GM12891 (cell line): ENCODE results near the gene AHNAK2.

Experiments used
- PAX5 ChIP-seq: IDR thresholded peaks from 2 replicates; pipeline ENCODE4 v1.6.1; 2011; ENCODE audit warnings: low read length, moderate library complexity, mild to moderate bottlenecking; ENCODE audit not compliant: insufficient read depth, severe bottlenecking
- POLR2A ChIP-seq: IDR thresholded peaks from 2 replicates; pipeline ENCODE4 v1.6.1; 2011; ENCODE audit warnings: low read depth, low read length, control low read depth
- POLR2AphosphoS5 ChIP-seq: IDR thresholded peaks from 2 replicates; pipeline ENCODE4 v1.6.1; 2011; ENCODE audit warnings: low read depth, low read length, control low read depth
- TAF1 ChIP-seq: IDR thresholded peaks from 2 replicates; pipeline ENCODE4 v1.6.1; 2011; ENCODE audit warnings: low read depth, low read length, control low read depth

DNA sequence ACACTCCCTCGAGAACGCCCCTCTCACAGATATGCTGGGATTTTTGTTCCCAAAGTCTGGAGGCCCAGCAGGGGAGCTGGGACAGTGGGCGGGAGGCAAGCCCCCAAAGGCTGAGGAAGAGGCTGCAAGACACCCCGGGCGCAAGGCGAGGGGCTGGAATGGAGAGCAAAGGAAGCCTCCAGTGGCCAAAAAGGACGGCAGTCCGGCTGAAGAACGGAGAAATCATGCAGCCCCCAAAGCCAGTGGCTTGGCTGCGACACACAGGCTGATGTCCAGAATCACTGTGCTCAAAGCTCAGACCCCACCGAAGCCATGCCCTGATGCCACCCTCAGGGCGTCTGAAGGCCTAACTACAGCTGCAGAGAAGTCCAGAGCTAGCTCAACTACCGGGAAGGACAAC is 18.3 kb upstream of the AHNAK2 start:
- TF ChIP-seq POLR2A, result no peak
- TF ChIP-seq POLR2AphosphoS5, result no peak
- no peak for TF ChIP-seq PAX5
- no peak for TF ChIP-seq TAF1
